GM19238 (cell line): Measurements from ENCODE around the gene EGR4.

Experiments
- DNase-seq: peaks from one replicate; pipeline ENCODE4 v3.0.0; 2011; ENCODE audit warnings: low spot score; ENCODE audit not compliant: insufficient read length

Gene EGR4

DNA sequence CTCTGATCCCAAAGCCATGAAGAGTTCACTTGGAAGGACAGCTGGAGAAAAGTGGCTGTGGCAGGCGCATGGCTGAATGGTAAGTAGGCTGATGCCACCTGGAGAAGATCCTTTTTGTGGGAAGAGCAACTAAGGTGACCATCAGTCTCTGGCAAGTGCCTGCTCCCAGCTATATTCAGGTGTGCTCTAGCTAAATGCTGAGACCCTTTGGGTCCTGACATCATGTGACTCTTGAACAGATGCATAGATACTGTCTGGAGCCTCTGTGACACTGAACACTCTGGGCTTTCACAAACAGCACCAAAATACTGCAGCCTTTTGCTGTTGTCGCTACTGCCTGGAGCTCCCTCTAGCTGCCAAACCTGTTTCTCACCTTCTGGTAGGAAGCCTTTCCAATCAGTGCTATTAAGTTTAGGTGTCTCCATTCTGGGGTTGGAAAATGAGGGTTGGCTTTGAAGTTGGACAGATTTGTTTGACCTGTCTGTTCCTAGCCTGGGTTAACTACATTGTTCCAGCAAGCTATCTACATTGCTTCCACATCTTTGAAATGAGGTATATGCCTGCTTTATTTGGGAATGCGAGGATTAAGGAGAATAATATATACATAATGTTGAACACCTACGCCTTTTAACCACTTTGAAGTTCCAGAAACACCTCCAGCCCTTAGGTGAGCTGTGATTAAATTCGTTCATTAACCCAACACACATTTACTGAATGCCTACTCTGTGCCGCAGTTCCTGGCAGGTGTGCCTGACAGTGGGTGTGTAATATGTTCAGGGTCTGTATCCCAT is 3.1 kb downstream of the EGR4 start:
- DNase-seq: no peak

DNA sequence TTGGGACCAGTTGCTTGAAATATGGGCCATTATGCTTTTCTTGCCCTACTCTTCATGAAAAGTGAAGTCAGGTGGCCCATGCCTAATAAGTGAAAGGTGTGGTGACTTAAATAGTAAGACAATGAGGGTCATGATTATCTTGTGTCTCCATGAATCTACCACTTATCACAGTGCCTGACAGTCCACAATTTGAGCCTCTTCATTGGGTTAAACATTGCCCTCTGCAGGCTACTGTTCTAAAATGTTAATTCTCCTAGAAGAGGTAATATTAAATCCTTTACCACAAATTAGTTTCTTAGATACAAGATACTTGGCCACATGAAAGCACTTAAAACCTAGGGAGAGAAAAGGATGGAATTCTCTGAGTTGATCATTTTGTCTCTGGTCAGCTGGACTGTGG is 4.0 kb downstream of the EGR4 start:
- no peak for DNase-seq

DNA sequence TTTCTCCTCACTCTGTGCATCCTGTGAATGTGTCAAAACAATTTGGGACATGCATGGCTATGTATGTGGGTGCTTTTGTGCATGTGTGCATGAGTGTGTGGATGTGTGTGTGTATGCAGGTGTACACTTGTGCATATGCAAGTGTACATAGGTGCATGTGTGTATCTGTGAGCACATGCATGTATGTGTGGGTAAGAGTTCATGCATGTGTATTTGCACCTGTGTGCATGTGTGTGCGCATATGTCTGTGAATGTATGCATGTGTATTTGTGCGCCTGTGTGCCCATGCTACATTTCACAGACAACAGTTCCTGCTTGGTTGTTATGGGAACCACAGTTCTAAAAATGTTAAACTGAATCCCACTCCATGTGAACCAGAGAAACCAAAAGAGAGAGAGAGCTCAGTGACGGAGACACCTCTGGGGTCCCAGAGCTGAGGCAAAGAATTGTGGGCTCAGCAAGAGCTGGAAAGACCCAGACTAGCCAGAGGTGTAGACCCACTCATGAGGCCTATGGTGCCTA is 7.2 kb downstream of the EGR4 start:
- no peak for DNase-seq

DNA sequence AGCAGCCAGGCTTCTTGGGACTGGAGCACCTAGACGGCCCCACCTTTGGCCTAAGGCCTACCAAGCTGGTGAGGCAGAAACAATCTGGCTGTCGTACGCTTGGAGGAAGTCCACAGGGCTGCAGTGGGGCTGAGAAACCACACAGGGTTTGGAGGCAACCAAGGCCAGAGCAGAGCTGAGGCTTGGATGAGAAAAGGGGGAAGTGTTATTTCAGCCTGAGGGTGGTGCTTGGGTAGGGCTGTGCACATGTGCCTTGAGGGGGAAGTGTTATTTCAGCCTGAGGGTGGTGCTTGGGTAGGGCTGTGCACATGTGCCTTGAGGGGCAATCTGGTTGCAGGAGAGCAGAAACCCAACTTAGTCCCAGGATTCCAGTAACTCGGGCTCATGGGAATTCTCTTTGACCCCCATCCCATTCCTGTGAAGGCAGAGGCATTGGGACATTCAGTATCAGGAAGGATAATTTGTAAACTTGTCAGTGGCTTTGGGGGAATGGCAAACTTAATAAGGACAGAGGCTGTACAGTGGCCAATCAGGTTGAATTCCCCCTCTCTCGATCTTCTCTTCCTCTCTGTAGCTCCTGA is 8.1 kb downstream of the EGR4 start:
- DNase-seq: peak; percentile 41

DNA sequence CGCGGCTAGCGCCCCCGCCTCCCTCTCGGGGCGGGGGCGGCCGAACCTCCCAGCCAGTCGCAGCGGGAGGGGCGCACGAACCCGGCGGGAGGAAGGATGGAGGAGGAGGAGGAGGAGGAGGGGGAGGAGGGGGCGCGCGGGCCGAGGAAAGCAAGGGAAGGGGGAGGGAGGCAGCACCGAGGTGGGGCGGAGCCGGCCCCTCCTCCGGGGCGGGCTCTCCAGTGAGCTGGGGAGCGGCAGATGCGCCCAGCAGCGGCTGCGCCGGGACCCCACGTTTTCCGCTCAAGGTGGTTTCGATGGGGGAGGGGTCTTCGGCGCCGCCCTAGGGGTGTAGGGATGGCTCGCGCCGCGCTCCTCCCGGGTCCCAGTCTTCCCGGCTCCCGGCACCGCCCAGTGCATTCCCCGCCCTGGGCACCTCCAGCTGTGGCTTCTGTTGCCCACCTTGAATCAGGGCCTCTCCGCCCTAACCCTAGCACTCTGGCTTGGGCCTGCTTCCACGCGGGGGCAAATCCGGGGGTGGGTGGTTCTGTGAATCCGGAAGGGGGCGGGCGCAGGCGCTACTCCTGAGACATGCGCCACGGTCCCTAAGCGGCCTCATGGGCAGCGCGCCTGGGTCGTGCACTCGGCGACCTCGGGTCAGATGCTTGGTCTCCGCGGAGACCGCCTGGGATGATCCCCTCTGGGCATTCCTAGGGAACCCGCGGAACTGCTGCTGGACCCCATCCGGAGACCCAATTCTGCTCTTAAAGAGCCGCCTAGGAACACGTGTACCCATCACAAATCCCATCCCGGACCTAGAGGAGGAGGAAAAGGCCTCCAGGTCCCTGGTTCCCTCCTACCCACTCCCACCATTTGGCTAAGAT is 8.8 kb downstream of the EGR4 start, which contains the start of gene FBXO41:
Gene FBXO41 (minus strand): TSS at position 183 of the 863 bp plus-strand sequence. CDS start 14,848 bp downstream, outside the sequence.
- DNase-seq: peak; percentile 84

DNA sequence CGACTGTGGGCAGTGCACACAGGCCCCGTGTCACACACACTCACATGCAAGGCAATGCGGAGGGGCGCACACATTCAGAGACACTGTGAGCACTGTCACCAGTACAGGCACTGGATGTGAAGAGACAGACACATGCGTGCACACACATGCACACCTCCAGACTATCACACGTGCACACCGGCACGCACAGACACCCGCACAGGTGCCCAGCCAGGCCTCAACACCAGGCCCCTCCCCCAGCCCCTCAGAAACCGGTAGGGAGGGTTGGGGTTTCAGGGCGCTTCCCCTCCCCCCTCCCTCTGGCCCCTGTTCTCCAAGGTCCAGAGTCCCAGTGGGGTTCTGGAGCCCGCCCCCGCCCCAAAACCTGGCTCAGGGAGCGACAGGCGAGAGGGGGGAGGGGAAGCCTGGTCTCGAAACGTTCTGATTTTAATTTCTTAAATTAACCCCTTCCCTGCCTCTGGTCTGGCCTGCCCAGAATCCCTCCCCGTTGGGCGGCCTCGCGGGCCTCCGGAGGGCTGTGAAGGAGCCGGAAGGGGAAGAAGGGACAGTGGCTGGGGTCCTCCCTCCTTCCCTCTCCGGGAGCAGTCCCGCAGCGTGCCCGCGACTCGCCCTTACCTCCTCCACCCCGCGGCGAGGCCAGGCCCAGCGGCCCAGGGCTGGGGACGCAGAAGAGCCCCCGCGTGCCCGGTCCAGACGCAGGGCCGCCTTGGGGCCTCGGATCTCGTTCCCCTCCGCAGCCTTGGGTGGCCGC is 9.6 kb downstream of the EGR4 start:
- DNase-seq: no peak

DNA sequence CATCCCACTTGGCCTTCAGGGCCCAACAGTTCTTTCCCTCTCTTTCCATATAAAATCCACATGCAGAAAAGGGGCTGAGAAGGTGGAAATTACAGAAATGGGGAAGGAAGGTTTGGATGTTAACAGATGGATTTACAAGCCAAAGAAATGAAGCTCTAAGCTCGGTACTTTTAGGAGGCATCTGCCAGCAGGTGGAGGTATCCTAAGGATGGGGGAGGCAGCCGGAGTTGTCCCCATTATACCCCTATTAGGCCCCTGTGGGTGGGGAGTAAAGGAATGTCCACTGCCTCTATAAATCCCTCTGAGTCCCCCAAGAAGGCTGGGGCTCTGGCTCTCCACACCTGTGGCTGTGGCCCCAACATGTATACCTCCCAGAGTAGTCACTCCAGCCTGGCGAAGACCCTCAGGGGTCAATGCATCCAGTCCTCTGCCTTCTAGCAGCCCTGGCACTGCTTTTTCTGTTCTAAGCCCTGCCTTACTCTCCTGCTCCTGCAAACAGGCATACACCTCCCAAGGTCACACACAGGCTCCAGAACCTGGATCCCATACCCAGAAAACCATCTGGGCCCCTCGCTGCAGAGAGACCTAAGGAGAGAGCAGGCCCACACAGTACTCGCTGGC is 10.3 kb downstream of the EGR4 start:
- DNase-seq: no peak

DNA sequence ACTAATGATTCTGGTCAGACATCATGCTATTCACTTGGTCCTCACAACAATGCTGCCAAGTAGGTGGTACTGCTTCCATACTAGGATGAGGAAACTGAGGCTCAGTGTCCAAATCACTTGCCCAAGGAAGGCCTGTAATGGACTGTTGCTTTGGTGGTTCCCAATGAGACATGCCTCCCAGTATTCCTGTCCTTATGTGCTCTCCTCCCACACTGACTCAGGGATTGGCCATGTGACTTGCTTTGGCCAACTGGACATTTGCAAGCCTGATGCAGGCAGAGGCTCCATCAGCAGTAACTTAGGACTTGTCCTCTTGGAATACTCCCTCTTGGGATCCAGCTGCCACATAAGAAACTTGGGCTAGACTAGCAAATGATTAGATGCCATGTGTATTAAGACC is 12.1 kb downstream of the EGR4 start:
- DNase-seq: no peak

DNA sequence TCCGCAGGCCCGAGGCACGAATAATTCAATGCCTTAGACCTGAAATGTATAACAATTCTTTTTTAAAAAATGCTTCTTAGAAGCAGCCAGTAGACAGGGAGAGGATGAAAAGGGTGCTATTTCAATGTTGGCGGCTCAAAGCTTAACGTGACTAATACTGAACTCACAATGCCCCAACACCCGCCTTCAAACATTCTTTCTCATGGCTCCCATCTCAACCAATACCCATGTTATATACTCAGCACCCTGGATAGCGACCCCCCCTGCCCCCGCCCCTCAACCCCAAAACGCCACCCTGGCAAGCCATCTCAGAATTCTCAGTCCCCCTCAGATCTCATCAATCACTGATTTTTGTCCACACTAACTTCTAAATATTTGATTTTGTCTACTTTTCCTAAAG is 13.5 kb downstream of the EGR4 start:
- no peak for DNase-seq

DNA sequence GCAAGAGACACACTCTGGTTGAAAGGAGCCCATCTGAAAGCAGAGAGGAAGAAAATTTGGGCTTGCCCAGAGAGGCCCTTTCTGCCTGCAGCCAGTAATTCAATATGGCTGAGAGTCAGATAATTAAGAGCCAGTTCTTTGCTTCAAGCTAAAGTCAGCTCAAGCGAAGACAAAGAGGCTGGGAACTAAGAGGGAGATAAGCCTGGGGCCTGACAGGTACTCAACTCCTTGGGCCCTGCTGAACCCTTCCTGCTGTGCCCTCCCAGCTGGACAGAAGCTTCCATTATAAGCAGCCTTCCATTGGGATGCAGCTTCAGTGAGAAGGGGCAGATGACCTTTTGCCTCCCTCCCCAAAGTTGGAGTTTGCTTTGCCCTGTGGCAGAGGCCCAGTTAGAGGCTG is 21.1 kb downstream of the EGR4 start:
- DNase-seq: no peak

DNA sequence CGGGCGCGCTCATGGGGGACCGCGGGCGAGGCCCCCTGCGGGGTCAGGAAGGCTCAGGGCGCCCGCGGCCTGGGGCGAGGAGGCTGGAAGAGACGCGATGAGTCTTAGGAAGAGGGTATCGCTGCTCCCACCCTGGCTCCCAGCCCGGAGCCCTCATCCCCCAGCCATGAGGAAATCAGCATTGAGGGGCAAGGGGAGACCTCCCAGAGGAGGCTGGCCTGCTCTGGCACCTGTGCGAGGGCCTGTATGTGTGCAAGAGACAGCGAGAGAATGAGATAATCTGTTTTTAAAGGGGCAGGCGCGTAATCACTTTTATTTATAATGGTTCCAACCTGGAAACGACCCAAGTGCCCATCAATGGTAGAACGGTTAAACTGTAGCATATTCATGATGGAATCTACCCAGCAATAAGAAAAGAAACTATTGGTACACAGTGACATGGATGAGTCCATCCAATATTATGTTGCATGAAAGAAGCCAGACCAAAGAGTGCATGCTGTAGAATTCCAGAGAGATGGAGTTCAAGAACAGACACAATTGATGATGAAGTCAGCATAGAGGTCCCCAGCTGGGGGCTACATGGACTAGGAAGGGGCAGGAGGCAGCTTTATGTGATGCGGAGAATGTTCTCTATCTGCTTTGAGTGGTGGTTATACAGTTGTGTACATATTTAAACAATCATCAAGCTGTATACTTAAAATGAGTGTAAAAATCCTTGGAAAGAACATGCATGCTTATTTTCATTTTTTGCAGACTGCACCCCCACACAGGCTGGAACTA is 23.5 kb downstream of the EGR4 start:
- no peak for DNase-seq

DNA sequence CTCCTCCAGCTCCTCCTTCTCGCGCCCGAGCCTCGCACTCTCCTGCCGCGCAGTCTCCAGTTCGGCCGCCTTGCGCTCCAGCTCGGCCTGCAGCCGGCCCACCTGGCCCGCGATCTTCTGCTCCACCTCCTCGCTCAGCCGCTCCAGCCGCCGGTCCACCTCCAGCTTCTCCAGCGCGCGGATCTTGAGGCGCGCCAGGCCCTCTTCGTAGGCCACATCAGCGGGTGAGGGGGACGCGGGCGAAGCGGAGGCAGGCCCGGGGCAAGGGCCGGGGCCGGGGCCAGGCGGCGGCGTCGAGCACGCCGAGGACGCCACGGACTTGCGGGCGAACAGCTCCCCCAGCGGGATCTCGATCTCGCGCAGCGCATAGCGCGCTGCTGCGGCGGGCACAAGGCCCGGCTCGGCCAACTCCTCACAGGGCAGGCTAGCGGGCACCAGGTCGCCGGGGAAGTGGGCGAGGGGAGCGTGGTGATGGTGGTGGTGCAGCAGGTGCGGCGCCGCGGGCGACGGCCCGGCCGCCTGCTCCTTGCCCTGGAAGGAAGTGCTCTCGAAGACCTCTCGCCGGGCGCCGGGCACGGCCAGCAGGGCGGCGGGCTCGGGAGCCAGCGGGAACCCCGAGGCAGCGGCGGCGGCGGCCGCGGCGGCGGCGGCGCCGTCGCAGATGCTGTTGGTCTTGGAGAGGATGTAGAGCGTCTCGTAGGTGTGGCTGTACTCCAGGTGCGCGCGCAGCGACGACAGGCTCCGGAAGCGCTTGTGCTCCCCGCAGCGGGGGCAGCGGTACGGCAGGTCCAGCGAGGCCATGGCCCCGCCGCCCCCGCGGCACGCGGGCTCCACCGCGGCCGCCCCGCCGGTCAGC is 24.3 kb downstream of the EGR4 start:
- DNase-seq: peak; percentile 48

DNA sequence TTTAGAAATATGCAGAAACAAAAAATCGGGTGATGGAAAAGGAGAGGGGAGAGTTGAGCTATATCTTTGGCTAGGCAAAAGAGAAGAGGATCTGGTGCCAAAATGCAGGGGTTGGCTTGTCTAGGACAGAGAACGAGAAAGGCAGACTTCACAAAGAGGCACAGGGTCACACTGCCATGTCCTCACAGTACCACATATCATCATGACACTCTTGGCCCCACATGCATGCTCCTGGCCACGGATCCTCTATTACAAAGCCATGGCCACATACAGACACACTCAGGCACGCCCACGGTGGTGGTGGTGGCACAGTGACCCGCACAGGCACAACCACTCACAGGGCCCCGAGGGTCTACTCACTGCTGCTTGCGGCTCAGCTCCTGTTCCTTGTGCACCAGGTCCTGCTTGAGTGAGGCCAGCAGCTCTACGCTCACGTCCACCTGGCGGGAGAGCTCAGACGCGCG is 24.9 kb downstream of the EGR4 start:
- no peak for DNase-seq

DNA sequence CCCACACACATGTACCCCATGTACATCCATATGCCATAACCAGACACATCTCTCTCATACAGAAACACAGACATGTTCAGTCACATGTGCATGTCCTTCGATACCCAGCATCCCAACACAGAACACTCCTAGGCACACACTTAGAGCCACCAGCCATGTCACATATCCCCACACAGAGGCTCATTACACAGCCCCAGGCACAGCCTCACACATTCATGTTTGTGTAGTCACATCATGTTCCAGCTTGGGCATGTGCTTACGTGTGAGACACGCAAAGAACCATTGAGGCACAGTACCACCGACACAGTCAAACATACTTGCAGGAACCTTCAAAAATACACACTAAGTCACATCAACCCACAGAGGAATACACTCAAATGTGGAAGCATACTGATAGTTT is 26.3 kb downstream of the EGR4 start:
- no peak for DNase-seq

DNA sequence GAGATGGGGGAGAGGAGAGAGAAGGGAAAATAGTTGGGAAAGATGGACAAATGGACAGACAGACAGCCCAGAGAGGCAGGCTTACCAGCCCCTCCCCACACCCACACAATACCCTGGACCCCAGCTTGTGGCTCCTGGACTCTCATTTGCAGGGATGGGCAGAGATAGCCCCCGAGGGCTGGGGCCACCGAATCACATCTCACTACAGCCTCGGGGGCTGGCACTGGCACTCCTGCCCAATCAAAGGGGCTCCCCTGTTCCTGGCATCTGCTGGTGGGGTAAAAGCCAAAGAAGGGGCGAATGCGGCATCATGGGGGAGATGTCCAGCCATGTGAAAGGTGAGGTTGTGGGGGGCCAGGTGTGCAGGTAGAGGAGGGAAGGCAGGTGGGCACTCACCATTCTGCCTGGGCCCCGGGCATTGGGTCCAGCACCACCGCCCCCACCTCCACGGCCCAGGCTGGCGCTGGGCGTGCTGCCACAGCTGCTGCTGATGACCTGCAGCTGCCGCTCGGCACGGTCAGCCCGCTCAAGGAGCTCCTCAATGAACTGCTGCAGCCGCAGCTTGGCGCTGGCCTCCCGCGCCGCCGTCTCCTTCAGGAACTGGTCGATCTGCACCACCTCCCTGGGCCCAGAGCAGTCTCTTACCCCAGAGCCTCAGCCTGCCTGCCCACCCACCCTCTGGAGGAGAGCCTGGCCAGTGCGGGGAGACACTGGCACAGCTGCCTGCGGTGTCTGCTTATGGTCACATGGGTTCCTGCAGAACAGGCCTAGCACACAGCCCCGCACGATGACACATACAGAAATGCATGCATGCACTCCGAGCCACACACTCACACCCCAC is 27.1 kb downstream of the EGR4 start:
- no peak for DNase-seq

DNA sequence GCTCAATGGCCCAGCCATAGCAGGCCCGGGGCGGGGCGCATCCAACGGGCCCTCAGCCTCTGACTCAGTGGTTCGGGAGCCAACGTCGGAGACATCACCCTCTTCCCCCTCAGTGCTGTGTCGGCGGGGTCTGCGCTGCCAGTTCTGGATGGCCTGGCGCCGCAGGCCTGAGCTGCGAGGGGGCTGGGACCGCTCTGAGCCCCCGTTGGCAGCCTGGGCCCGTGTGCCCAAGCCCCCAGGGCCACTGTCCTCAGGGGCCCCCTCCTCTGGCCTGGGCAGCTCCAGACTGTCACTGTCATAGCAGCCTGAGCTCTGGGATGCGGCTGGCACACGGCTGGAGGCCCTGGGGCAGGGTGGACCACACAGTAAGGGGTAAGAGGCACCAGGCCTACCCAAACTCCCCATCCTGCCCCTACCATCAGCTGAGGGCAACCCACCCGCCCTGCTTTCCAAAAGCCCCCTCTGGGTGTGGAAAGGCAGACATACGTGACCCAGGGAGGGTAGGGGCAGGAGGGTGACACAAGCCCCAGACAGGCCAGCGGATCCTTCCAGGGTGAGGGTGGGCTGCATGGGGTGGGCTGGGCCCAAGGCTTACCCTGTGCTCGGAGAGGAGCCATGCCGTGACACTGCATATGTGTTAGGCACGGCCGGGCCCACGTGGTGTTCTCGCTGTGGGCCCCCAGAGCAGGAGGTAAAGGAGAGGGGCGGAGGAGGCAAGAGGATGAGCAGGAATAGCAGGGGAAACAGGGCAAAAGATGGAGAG is 27.9 kb downstream of the EGR4 start:
- DNase-seq: no peak

DNA sequence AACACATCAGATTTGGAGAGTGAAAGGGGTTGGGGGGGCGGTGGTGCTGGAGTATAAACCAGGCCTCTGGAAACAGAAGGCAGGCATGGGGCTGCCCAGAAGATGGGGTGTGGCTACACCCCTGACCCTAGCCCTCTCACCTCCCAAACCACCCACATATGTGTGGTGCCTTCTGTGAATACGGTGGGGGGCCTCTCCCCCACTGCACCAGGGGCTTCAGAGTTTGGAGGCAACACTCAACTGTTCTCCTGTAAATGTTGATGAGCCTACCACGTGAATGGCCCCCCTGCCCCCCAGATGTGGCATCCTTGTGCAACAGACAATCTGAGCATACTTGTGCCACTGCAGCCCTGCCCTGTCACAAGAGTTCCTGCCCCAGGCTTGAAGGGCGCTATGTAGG is 28.6 kb downstream of the EGR4 start:
- no peak for DNase-seq

DNA sequence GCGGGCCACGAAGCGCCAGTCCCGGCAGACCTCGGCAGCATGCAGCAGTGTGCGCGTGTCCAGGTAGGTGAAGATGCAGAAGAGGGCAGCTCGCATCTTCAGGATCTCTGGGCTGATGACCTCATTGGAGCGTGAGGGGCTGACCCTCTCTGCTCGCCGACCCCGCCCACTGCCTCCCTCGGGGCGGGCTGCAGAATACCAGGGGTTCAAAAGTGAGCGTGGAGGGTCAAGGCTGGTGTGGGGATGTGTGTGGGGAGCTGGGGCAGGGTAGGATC is 29.1 kb downstream of the EGR4 start:
- no peak for DNase-seq
